IPS-15b (cell line): ENCODE results near the gene ROBO3.

Experiments used
- H3K27me3 ChIP-seq: one replicate; pipeline ENCODE4 v1.6.1; 2013; ENCODE audit warnings: low read length; ENCODE audit not compliant: control insufficient read depth, insufficient read depth
- H3K36me3 ChIP-seq: one replicate; pipeline ENCODE4 v1.6.1; 2013; ENCODE audit warnings: low read length; ENCODE audit not compliant: control insufficient read depth, insufficient read depth
- H3K4me1 ChIP-seq: one replicate; pipeline ENCODE4 v1.6.1; 2013; ENCODE audit warnings: mild to moderate bottlenecking, low read length; ENCODE audit not compliant: control insufficient read depth, insufficient read depth
- H3K4me3 ChIP-seq: one replicate; pipeline ENCODE4 v1.5.1; 2013; ENCODE audit warnings: low read depth, low read length
- H3K9ac ChIP-seq: one replicate; pipeline ENCODE4 v1.6.1; 2013; ENCODE audit warnings: low read depth, mild to moderate bottlenecking, low read length
- H3K9me3 ChIP-seq: one replicate; pipeline ENCODE4 v1.6.1; 2013; ENCODE audit warnings: mild to moderate bottlenecking, low read length; ENCODE audit not compliant: control insufficient read depth, insufficient read depth

ROBO3 gene

DNA sequence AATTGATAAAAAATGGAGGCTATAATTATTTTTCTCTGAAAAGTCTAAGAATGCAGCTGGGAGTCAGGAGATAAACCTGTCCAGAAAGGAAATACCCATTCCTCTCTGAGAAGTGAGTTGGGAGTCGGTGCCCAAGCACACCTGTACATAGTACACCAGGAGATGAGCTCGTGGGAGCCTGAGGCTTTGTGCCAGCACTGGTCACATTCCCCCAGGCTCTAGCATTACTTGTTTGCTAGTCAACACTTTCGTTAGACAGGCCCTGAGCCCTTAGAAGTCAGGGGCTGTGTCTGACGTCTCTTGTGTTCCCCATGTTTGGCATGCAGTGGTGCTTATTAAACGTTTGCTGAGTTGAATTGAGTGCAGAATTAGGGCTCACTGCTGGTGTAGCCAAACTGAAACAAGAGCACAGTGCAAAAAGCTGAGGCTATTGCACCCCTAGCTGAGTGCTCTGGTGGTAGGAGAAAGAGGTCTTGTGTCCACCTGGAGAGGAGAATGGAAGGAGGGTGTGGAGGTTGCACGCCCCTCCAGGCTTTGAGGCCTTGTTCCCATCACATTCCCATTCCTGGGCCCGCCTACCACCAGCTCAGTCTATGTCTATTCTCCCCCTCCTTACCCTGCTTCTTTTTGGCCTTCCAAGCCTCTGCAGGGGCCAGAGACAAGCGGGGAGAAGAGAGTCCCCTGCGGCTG, 25.6 kb downstream of the ROBO3 start:
- peaks cover 15% of the 10 kb centered on the region for H3K27me3 ChIP-seq
- no peak overlapping the region for H3K9ac ChIP-seq
- no peaks in the 10 kb centered on the region for H3K9me3 ChIP-seq
- H3K4me1 ChIP-seq: peaks cover 4% of the 10 kb centered on the region
- no peaks in the 10 kb centered on the region for H3K36me3 ChIP-seq
- H3K4me3 ChIP-seq: no peak overlapping the region

DNA sequence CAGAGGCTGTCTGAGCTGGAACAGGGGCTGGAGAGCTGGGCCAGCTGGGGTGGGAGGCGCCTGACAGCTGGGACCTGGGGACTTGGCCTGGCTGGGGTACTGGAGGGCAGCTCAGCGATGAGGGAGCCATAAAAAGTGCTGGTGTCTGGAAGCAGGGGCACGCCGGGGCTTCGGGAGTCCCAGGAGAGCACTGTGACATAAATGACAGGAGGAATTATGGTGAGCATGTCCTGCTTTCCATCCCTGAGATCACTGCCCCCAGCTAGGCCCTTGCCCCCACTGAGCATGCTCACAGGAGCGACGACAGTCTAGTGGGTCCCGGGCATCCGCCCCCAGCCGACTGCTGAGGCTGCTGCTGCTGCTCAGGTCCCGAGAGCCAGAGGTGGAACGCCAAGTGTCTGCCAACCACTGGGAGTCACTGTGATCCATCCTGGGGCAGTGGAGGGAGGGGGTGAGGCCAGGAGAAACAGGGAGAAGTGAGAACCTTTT, 26.2 kb downstream of the ROBO3 start:
- H3K4me3 ChIP-seq: no peak overlapping the region

DNA sequence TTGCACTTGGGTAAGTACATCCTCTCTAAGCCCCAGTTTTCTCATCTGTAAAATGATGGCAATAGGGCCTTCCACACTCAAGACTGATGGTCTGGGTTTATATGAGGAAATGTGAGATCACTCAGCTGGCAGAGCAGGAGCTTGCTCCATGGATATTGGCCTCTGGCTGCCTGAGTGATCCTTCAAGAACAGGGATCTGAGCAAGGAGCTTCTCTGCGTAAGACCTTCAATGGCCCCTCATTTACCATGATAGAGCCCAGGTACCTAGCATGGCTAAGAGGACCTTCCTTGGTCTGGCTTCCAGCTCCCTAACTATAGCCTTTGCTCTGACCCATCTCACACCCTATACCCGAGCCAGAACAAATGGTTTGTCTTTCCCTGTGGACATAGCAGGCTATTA, 26.9 kb downstream of the ROBO3 start:
- no peaks in the 10 kb centered on the region for H3K9me3 ChIP-seq
- no peak overlapping the region for H3K9ac ChIP-seq
- H3K36me3 ChIP-seq: no peaks in the 10 kb centered on the region
- H3K4me1 ChIP-seq: peaks cover 4% of the 10 kb centered on the region
- peaks cover 15% of the 10 kb centered on the region for H3K27me3 ChIP-seq
- H3K4me3 ChIP-seq: no peak overlapping the region

More for the DNA sequence above, 26.2 kb downstream of the ROBO3 start:
- Histone ChIP-seq H3K36me3 (no peaks in the 10 kb centered on the region), H3K4me1 (peaks cover 4% of the 10 kb centered on the region), H3K9ac (no peak overlapping the region), H3K9me3 (no peaks in the 10 kb centered on the region), H3K27me3 (peaks cover 15% of the 10 kb centered on the region)

DNA sequence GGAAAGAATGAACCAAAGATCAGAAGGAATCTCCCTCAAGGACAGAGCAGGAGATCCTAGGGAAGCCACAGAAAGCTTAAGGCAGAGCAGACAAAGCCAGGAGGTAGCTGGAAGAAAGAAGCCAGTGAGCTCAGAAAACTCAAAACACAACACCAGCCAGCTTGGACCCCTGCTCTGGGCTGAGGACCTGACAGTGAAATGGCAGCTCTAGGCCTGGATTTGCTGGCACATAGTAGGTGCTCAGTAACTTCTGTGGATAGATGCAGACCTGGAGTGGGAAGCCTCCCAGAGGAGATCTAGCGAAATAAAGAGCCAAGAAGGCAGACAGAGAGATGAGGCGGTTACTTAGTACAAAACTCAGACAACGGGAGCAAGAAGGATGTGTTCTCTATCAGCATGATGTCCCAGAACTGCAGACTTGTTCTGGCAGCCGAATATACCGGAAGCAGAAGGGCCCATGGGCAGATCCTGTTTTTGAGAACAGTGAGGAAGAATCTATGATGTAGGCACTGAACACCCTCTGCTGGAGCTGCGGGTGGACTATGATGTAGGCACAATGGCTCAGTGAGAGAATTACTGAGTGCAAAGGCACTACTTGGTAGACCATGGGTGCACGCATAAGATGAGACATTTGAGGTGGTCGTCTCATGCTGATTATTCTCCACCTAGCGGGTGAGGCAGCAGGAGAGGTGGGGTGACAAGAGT, 27.7 kb downstream of the ROBO3 start:
- Histone ChIP-seq H3K4me3 (no peak overlapping the region), H3K9me3 (no peaks in the 10 kb centered on the region), H3K27me3 (peaks cover 15% of the 10 kb centered on the region), H3K4me1 (peaks cover 4% of the 10 kb centered on the region), H3K36me3 (no peaks in the 10 kb centered on the region), H3K9ac (no peak overlapping the region)

DNA sequence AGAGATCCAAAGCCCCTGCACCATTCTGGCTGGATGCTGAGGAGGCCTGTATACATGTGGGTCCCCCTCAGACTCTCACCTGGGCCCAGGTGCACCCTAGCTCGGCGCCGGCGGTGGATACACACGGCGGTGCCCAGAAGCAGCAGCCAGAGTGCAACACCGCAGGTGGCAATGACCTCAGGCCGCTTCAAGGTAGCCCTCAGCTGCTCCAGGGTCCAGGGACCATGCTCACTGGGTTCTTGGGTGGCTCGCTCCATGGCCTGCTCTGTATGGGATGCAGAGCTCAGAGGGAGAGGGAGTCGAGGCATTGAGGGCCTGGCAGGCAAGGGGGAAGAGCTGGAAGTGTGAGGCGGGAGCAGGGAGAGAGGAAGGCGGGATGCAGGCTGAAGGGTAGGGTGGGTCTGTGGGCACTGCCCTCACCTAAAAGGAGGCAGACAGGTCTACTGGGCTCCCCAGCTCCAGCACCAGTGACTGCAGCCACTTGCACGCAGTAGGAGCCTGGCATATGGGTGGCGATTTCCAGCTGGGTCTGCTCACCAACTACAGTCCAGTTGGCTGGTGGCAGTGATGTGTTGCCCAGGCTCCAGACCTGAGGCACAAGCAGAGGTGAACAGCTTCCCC, 28.7 kb downstream of the ROBO3 start:
- H3K4me3 ChIP-seq: no peak overlapping the region
- no peaks in the 10 kb centered on the region for H3K36me3 ChIP-seq
- H3K27me3 ChIP-seq: peaks cover 11% of the 10 kb centered on the region
- H3K9me3 ChIP-seq: no peaks in the 10 kb centered on the region
- no peak overlapping the region for H3K9ac ChIP-seq
- H3K4me1 ChIP-seq: peaks cover 4% of the 10 kb centered on the region

DNA sequence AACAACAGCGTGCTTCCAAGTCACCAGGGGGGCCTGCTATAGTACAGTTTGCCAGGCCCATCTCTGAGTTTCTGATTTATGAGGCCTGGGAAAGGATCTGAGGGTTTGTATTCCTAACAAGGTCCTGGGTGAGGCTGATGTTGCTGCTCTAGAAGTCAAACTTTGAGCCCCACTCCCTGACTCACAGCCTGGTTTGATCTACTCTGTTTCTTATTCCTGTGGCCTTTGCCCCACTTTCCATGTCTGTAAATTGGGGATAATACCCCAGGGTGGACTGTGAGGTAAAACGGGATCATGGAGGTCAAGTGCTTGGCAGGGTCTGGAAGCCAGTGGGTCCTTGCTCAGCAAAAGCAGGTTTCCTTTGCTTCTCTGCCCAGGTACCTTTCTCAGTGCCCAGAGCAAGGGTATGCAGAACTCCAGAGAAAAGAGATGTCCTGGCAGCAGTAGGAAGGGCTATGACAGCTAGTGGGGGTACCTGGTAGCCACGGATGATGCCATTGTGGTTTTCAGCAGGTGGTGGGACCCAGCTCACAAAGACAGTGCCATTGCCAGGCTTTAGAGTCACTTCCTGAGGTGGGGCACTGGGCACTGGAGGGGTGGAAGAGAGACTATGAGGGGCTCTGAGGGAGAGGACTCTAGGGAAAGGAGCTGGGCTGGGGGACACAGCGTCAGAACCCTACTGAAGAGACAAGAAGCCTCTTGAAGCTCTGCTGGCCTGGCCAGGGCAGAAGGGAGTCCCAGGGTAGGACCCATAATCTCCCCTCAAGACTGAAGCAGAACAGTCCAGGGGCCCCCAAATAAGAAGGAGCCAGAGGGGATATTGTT, 29.6 kb downstream of the ROBO3 start:
- Histone ChIP-seq H3K9me3 (no peaks in the 10 kb centered on the region), H3K36me3 (no peaks in the 10 kb centered on the region), H3K9ac (no peak overlapping the region), H3K4me3 (no peak overlapping the region), H3K4me1 (peaks cover 4% of the 10 kb centered on the region), H3K27me3 (peaks cover 6% of the 10 kb centered on the region)

DNA sequence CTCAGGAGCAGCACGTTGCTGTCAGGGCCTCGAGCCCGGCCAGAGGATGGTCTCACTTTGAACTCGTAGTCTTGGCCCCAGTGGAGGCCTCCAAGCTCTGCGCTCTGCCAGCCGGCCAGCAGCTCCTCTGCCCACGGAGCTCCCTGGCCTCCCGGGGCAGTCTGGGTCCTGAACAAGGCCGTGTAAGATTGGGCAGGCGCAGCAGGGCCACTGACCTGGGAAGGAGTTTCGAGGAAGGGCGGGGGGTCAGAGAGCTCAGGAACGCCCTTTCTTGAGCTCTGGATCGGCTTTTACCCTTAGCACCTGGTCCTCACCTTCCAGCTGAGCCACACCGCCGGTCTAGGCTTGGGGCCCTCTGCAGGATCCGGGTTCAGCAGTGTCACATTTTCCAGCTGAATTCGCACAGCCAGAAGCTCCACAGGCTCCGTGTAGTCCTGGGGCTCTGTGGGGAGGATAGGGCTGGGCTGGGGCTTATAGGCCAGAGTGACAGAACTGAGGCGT, 30.3 kb downstream of the ROBO3 start:
- Histone ChIP-seq H3K4me3 (no peak overlapping the region), H3K27me3 (peaks cover 5% of the 10 kb centered on the region), H3K4me1 (peaks cover 4% of the 10 kb centered on the region), H3K9me3 (no peaks in the 10 kb centered on the region), H3K9ac (no peak overlapping the region), H3K36me3 (no peaks in the 10 kb centered on the region)

DNA sequence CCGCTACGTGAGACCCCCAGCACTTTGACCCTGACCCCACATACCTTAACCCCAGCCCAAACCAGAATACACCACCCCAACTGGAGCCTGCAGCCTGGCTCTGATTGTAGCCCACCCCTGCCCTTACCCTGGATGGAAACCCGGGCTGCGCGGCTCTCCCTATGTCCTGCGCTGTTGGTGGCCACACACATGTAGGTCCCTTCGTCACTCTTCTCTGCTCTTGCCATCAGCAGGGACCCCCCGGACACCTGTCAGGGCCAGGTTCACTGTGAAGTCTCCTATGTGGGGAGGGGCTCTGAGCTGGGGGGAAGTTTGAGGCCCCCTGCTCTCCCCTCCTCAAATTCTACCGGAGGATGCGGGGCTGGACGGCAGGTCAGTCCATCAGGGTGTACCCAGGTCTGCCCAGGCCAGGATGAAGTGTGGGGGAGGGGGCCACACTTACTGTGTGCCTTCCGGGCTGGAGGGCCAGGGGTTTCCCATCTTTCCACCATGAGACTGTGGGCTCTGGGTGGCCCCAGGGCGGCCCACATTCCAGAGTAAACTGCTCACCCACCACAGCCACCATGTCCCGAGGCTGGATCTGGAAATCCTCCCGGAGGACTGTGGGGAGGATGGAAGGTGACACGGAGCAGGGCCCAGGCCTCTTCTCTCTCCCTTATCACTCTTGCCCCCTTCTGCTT, 31.0 kb downstream of the ROBO3 start:
- H3K36me3 ChIP-seq: no peaks in the 10 kb centered on the region
- no peak overlapping the region for H3K4me3 ChIP-seq
- H3K4me1 ChIP-seq: peaks cover 4% of the 10 kb centered on the region
- peaks cover 9% of the 10 kb centered on the region for H3K27me3 ChIP-seq
- H3K9me3 ChIP-seq: no peaks in the 10 kb centered on the region
- H3K9ac ChIP-seq: no peak overlapping the region

DNA sequence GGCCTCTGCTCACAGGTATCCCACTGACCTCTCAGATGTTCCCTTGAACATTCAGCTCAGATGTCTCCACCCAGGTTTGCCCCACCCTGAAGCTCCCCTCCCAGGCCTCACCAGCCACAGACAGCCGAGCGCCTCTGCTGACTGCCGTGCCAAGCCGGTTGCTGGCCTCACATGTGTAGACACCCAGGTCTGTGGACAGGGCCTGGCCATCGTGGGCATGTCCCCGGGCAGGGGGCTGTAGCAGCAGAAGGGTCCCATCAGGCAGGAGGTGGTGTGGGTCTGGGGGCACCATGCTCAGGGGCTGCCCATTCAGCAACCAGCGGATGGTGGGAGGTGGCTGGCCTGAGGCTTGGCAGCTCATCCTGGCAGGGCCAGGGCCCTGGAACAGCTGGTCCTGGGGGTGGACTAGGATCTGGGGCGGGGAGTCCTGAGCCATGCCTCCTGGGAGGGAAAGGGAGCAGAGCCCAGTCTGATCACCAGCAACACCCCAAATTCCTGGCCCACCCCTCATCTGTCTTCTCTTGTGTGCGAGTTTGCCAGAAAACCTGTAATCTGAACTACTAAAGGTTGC, 31.7 kb downstream of the ROBO3 start:
- Histone ChIP-seq H3K4me1 (no peaks in the 10 kb centered on the region), H3K9me3 (no peaks in the 10 kb centered on the region), H3K9ac (no peak overlapping the region), H3K4me3 (no peak overlapping the region), H3K36me3 (no peaks in the 10 kb centered on the region), H3K27me3 (peaks cover 9% of the 10 kb centered on the region)

DNA sequence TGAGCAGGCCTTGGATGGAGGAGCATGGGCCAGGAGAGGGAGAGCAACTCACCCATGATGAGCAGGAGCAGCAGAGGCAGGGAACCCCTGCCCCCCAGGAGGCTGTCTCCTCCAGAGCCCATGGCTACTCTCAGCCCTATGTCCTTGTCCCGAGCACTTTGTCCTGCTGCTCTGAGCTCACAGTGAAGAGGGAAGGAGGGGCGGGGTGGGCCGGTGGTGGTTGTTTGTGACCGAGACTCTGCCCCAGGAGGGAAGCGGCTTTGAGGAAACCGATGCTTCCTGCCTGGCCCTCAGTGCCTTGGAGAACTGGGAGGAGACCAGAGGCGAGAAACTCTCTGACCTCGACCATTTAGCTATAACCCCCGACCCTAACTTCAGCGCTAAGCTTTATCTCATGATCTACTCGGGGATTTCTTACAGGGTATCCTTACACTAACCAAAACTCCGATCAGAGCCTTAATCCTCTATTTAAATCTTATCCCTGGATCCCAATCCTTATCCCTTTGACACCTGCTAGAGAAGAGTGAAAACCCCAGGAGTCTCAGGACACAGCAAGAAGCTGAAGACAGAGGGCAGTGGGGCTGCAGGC, 32.5 kb downstream of the ROBO3 start, which contains the start of gene ROBO4:
TSS of gene ROBO4 (minus strand) at position 192 of the 589 bp plus-strand sequence. CDS start at position 122, 70 bp downstream.
- Histone ChIP-seq H3K36me3 (no peaks in the 10 kb centered on the region), H3K4me1 (no peaks in the 10 kb centered on the region), H3K27me3 (peaks cover 6% of the 10 kb centered on the region), H3K9ac (no peak within 1 kb of the TSS), H3K4me3 (no peak within 1 kb of the TSS), H3K9me3 (no peaks in the 10 kb centered on the region)
